Stimulated activated naive CD8-positive, alpha-beta T cell treated with anti-CD3 and anti-CD28 coated beads, Interleukin-15, amount 100 ng/mL, for 72 hours (primary cell): ENCODE data around the gene TAAR8.
"Not testable (repeated sequence)": the region's sequence is repeated elsewhere in the genome, so short reads cannot be mapped to it uniquely, and the experiment has no call there.

ENCODE experiments used
- ATAC-seq: fragments of 150-1000 bp; cut with Tn5 transposase; 2 replicates; pipeline ENCODE4 v1.10.0; 2021; ENCODE audit warnings: mild to moderate bottlenecking, moderate library complexity
- DNase-seq, 2 donors: peaks; one replicate each; pipeline ENCODE4 v3.0.0; 2021 to 2022
- H3K27ac Mint-ChIP-seq, 2 donors: one replicate each; pipeline ENCODE4 v1.8.0; 2022; ENCODE audit warnings: mild to moderate bottlenecking in 2 of 2, mixed read lengths in 2 of 2, moderate library complexity in 2 of 2
- H3K27me3 Mint-ChIP-seq: one replicate; pipeline ENCODE4 v1.8.0; 2022; ENCODE audit warnings: mixed read lengths
- H3K4me1 Mint-ChIP-seq: one replicate; pipeline ENCODE4 v1.8.0; 2022; ENCODE audit warnings: mild to moderate bottlenecking, mixed read lengths
- H3K4me3 Mint-ChIP-seq, 2 donors: one replicate each; pipeline ENCODE4 v1.8.0; 2022; ENCODE audit warnings: mild to moderate bottlenecking in 2 of 2, mixed read lengths in 2 of 2, moderate library complexity in 1 of 2
- H3K9me3 Mint-ChIP-seq, 2 donors: one replicate each; pipeline ENCODE4 v1.8.0; 2022; ENCODE audit warnings: mixed read lengths in 2 of 2

Gene TAAR8

GRCh38 chr6:132587424-132587823, 35.0 kb downstream of the TAAR8 start:
- Mint-ChIP-seq H3K9me3 (no peaks in the 10 kb centered on the region), H3K4me1 (no peaks in the 10 kb centered on the region), H3K27me3 (peaks cover 44% of the 10 kb centered on the region), H3K4me3 (no peak overlapping the region), H3K27ac (no peak overlapping the region)
- DNase-seq: no peak
- ATAC-seq: no peak

GRCh38 chr6:132589454-132589853, 37.0 kb downstream of the TAAR8 start, which contains the start of gene TAAR5:
Gene TAAR5 (minus strand): TSS chr6:132589741. CDS start chr6:132589686, 55 bp downstream.
- Mint-ChIP-seq H3K4me1 (no peaks in the 10 kb centered on the region), H3K27ac (no peak within 1 kb of the TSS), H3K4me3 (no peak within 1 kb of the TSS), H3K27me3 (peaks cover 41% of the 10 kb centered on the region), H3K9me3 (no peaks in the 10 kb centered on the region)
- no peak for DNase-seq
- peak; percentile 18 for ATAC-seq

GRCh38 chr6:132590362-132590761, 37.9 kb downstream of the TAAR8 start:
- no peak overlapping the region for H3K4me3 Mint-ChIP-seq

GRCh38 chr6:132592855-132593254, 40.4 kb downstream of the TAAR8 start:
- ATAC-seq (no peak), DNase-seq (no peak)
- Mint-ChIP-seq H3K4me3 (no peak overlapping the region), H3K9me3 (no peaks in the 10 kb centered on the region), H3K27me3 (peaks cover 28% of the 10 kb centered on the region), H3K4me1 (no peaks in the 10 kb centered on the region), H3K27ac (no peak overlapping the region)

More at GRCh38 chr6:132590362-132590761, 37.9 kb downstream of the TAAR8 start:
- Mint-ChIP-seq H3K27me3 (peaks cover 41% of the 10 kb centered on the region), H3K4me1 (no peaks in the 10 kb centered on the region), H3K9me3 (no peaks in the 10 kb centered on the region), H3K27ac (no peak overlapping the region)
- DNase-seq: no peak
- ATAC-seq: no peak

GRCh38 chr6:132596201-132596600, 43.7 kb downstream of the TAAR8 start:
- Mint-ChIP-seq H3K9me3 (no peaks in the 10 kb centered on the region), H3K4me3 (no peak overlapping the region), H3K27ac (no peak overlapping the region), H3K4me1 (no peaks in the 10 kb centered on the region), H3K27me3 (peaks cover 27% of the 10 kb centered on the region)
- no peak for ATAC-seq
- no peak for DNase-seq

DNA sequence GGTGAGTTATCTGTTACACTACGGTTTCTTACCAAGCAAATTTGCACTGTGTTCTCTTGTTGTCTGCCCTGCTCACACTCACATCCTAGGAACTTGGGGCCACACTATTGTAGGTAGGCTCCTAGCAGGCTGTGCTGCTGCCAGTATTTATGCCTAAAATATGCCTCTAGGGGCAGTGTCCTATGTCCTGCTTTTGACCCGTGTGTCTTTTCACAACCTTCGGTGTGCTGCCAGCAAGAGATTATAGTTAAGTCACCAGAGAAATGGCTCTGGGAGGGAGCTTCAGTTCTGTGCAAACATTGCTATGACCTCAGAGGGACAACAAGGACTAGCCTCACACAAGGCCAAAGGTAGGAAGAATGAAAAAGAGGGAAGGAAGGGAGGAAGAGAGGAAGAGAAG, 46.0 kb downstream of the TAAR8 start:
- Mint-ChIP-seq H3K9me3 (no peaks in the 10 kb centered on the region), H3K4me1 (no peaks in the 10 kb centered on the region), H3K27ac (no peak overlapping the region), H3K4me3 (no peak overlapping the region), H3K27me3 (peaks cover 9% of the 10 kb centered on the region)
- ATAC-seq (peak; percentile 49), DNase-seq (no peak)

DNA sequence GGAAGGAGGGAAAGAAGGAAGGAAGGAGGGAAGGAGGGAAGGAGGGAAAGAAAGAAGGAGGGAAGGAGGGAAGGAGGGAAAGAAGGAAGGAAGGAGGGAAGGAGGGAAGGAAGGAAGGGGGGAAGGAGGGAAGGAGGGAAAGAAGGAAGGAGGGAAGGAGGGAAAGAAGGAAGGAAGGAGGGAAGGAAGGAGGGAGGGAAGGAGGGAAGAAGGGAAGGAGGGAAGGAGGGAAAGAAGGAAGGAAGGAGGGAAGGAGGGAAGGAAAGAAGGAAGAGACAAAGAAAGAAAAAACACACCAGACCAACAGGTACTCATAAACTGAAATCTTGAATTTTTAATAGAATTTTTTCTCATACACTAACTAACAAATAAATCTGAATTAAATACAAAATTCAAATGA, 48.4 kb downstream of the TAAR8 start:
- not testable (repeated sequence) for H3K27ac Mint-ChIP-seq, DNase-seq
- H3K27me3 Mint-ChIP-seq: peaks cover 17% of the 10 kb centered on the region

More for the DNA sequence above, 48.4 kb downstream of the TAAR8 start:
- not testable (repeated sequence) for ATAC-seq, H3K9me3 Mint-ChIP-seq, H3K4me1 Mint-ChIP-seq, H3K4me3 Mint-ChIP-seq
